CD4-positive, alpha-beta T cell treated with Interleukin-12 subunit alpha and Interleukin-12 subunit beta, for 1 hour (primary cell): Measurements from ENCODE around the gene ITSN1.
"Not testable (repeated sequence)": the region's sequence is repeated elsewhere in the genome, so short reads cannot be mapped to it uniquely, and the experiment has no call there.

Source experiments
- DNase-seq: peaks from one replicate; pipeline ENCODE4 v3.0.0-alpha.2; 2020

ITSN1 gene

DNA sequence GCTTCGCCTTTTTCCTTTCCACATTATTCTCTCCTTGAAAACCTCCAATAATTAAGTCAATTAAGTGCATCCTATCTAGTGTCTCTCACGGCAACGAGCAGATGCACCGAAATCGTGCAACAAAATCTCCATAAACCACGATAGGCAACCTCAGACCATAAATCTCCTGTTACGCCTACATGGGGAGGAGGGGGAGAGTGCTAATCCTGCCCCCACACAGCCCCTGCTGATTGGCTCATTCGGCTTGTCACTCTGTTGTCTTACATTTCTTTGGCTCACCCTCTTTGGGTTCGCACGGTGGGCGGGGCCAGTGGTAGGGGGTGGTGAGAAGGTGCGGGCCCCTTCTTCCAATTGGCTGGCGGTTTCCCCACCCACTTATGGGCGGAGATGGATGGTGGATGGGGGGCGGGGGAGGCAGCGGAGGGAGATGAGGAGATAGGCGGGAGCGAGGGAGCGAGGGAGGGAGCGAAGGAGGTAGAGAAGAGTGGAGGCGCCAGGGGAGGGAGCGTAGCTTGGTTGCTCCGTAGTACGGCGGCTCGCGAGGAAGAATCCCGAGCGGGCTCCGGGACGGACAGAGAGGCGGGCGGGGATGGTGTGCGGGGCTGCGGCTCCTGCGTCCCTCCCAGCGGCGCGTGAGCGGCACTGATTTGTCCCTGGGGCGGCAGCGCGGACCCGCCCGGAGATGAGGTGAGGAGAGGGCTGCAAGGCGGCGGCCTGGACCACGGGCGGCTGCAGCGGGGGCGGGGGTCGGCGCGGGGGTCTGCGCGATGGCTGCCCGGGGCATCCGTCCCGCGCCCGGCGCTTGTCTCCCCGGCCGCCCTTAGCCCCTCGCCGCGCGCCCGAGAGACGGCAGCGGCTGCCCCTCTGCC is at the start of gene ITSN1:
TSS of gene ITSN1 (plus strand) at position 475 of the 869 bp plus-strand sequence. CDS start 76,328 bp downstream, outside the sequence.
- peak; percentile 99 for DNase-seq

GRCh38 chr21:33598051-33598450 is 44.2 kb upstream of the ITSN1 start:
- no peak for DNase-seq

- no peak for DNase-seq
These were observed 33.7 kb upstream of the ITSN1 start for GRCh38 chr21:33608559-33608958.

DNA sequence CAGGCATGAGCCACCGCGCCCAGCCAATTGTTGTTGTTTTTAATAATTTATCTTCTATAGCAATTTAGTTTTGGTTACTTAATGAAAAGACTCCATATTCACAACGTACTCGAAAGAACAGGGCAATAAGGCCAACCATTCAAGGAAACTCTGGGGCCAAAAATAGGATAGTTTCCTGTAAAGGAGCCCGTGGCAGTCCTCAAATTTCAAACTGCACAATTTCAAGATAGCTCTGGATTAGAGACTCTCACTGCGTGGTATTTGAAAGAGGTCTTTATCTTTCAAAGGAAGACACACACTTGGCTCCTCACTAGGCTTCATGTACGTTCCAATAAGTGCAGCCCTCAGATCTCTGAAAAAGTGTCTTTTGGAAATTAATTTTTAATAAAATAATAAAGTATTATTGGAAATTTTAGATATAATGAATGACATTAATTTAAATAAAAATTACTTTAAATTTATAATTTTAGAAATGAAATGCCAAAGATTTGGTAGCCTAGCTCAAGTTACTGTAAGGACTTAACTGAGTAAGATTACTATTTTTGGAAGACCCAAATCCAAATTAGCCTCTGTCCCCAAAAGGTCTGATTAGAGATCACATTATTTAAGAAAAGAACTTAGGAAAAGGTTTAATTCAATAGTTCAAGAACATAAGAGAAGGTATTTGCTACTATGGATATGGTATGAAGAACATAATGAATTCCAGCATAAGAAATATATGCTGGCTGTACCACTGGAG is 31.1 kb upstream of the ITSN1 start:
- no peak for DNase-seq

DNA sequence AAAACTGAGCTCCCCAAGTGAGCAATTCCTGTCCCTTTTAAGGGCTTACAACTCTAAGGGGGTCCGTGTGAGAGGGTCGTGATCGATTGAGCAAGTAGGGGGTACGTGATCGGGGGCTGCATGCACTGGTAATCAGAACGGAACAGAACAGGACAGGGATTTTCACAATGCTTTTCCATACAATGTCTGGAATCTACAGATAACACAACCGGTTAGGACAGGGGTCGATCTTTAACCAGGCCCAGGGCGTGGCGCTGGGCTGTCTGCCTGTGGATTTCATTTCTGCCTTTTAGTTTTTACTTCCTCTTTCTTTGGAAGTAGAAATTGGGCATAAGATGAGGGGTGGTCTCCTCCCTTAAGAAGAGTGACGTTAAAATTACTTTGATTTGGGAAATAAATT is 24.7 kb upstream of the ITSN1 start:
- not testable (repeated sequence) for DNase-seq

- DNase-seq, result no peak
These were observed 23.9 kb upstream of the ITSN1 start for GRCh38 chr21:33618407-33618806.

DNA sequence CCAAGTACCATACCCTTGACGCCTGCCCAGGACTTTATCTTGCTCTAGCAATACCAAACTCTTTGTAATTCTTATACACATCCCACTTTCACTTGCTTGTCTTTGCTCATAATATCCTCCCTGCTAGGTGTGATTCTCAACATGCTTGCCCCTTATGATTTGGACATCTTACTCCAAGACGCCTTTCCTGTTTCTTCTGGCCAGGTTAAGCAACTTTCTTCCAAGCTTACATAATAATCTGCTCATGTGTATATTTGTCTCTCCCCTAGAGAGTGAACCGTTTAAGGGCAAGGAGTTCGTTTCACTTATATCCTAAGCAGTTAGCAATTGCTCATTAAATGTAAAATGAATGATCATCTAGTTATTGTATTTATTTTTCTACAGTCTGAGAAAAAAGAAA is 22.6 kb upstream of the ITSN1 start:
- no peak for DNase-seq

DNA sequence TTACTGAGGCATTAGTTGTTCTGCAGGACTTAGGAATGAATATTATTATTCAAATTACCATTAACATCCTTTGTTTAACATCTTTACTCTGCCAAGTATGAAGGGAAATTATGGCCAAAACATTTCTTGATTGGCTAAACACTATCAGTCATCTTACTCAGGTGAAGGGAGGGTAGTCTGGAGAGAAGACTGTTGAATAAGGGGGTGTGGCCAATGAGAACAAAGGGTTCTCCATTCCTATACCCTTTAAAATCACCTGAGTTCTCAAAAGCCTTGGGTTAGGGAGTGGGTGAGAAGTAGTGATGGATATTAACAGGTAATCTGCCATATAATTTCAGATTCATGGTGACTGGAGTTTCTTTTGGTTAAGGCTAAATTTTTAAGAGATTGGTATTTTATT is 20.0 kb upstream of the ITSN1 start:
- DNase-seq, result no peak

DNA sequence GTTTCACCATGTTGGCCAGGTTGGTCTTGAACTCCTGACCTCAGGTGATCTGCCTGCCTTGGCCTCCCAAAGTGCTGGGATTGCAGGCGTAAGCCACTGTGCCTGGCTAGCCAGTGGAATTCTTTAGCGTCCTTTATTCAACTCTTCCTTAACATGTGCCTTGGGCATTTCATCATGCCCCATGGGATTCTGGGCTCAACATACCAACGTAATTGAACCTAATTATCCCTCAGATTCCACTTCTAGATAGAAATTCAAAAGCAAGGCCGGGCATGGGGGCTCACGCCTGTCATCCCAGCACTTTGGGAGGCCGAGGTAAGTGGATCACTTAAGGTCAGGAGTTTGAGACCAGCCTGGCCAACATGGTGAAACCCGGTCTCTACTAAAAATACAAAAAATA is 16.1 kb upstream of the ITSN1 start:
- DNase-seq, result not testable (repeated sequence)

DNA sequence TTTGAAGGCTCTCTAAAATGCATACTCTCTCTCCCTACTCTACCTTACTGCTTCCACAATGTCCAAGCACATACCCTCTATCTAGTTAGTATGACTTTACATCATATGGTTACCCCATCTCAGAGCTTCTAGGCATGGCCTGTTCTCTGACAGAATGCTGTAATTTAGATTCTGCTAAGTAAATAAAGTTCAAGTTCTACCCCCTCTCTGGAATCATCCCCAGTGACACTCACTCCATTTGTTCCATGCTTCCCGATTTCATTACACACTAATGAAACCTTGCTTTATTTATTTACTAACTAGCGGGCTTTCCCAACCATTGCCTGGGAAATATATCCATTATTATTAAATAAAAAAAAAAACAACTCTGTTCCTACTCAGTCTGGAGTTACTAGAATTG is 8.0 kb upstream of the ITSN1 start:
- no peak for DNase-seq

DNA sequence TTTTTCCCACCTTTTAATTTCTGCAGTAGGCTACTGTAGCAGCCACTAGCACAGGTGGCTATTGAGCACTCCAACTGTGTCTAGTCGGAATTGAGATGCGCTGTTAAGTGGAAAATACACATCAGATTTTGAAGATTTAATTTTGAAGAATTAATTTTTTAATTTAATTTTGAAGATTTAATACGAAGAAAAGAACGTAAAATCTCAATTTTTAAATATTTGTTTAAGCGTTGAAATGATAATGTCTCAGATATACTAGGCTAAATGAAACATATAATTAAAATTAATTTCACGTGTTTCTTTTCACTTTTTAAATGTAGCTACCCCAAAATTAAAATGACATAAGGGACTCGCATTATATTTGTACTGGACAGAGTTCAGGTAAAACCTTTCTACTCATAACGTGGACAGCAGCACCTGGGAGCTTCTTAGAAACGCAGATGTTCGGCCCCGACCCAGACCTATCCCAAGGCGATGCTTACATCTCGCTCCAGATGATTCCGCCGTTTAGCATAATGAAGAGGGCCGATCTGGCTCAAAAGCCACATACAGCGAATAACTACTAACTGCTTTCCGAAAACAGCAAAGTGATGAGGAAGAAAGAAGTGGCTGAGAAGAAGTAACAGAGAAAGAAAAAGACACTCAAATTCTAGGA is 1.5 kb upstream of the ITSN1 start:
- DNase-seq, result no peak

- DNase-seq, result peak; percentile 100
These were observed 812 bp upstream of the ITSN1 start, which contains the start of gene CRYZL1 for GRCh38 chr21:33641352-33642026. Gene CRYZL1, minus strand, starts transcription at chr21:33641741. Its CDS starts 10,190 bp downstream, at chr21:33631551.

GRCh38 chr21:33642896-33643657 is 776 bp downstream of the ITSN1 start:
- peak; percentile 17 for DNase-seq

- DNase-seq, result no peak
These were observed 1.5 kb downstream of the ITSN1 start for GRCh38 chr21:33643658-33644311.

DNA sequence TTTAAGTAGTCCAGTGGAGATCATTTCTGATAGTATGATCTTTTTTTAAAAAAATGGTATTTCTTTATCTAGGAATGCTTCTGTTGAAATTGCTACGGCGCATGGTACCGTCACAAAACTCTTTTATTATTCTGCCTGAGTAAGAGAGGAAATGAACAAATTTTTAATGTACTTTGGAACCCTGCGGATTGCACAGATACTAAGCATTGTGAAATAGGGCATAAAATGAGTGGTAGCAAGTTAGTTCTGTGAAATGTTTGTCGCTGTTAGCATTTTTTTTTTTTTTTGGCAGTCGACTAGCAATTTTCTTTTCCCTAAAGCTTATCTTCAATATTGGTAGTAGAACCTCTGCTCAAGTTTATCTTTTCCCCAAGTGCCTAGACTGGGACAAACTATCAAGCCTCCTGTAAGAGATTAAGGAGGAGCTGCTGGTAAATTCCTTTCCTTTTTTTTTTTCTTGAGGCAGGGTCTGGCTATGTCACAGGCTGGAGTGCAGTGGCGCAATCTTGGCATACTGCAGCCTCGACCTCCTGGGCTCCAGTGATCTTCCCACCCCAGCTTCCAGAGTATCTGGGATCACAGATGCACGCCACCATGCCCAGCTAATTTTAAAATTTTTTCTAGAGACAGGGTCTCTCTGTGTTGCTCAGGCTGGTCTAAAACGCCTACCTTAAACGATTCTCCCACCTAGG is 2.2 kb downstream of the ITSN1 start:
- no peak for DNase-seq

- DNase-seq, result no peak
These were observed 3.4 kb downstream of the ITSN1 start for GRCh38 chr21:33645730-33646129.

- DNase-seq, result no peak
These were observed 5.3 kb downstream of the ITSN1 start for GRCh38 chr21:33647587-33647986.

DNA sequence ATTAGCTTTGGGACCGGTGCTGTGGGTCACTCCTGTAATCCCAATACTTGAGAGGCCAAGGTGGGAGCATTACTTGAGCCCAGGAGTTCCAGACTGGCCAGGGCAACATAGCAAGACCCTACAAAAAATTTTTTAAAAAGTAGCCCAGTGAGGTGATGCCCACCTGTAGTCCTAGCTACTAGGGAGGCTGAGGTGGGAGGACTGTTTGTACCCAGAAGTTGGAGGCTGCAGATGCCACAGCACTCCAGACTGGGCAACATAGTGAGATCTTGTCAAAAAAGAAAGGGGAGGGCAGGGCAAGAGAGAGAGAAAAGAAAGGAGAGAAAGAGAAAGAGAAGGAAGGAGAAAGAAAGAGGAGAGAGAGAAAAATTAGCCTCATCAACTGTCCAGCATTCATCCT is 6.3 kb downstream of the ITSN1 start:
- DNase-seq, result no peak

DNA sequence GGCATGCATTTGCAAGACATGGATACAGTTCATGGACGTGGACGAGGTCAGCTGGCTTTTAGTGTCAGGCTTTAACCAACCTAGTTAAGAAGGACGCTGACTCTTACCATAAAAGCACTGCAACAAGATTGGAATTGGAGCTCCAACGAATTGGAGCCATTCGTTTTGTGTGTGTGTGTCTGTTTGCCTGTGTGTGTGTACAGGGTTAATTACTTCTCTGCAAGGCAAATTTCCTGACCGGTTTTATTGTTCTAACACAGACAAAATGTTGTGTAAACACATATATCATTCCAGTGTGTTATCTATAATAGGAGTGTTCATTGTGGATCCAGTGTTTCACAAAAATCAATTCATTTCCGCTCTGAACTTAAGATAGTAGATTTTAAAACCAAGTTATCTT is 7.9 kb downstream of the ITSN1 start:
- DNase-seq, result no peak

- no peak for DNase-seq
These were observed 8.7 kb downstream of the ITSN1 start for GRCh38 chr21:33650929-33651509.
